CD14-positive monocyte (primary cell): ENCODE measurements around the gene DLG4. TPM values are rescaled to one million over a fixed set of nuclear protein-coding genes. Genes with fewer than 3 reads are reported as not detected.
A peak's percentile ranks its signal among the peaks of the same experiment; 100 is the strongest.

Experiments
- DNase-seq, 3 donors: peaks; one replicate each; pipeline ENCODE4 v3.0.0-alpha.2; 2011 to 2022
- H2AFZ ChIP-seq: 2 replicates; pipeline ENCODE4 v1.6.0; 2012; ENCODE audit warnings: mild to moderate bottlenecking, low read depth, low read length, inconsistent platforms; ENCODE audit not compliant: insufficient read depth, poor library complexity, severe bottlenecking
- H3K27ac ChIP-seq, 2 donors: 1 replicate in 1 of 2; 2 replicates in 1 of 2; pipeline ENCODE4 v1.5.1; 2012 to 2013; ENCODE audit warnings: low read length in 2 of 2, control low read depth in 1 of 2, inconsistent platforms in 1 of 2, low read depth in 1 of 2, mild to moderate bottlenecking in 1 of 2
- H3K27me3 ChIP-seq, 2 donors: one replicate each; pipeline versions ENCODE4 v1.6.0 to v1.6.1; 2011 to 2013; ENCODE audit warnings: low read length in 2 of 2; ENCODE audit not compliant: control insufficient read depth in 2 of 2, insufficient read depth in 2 of 2
- H3K36me3 ChIP-seq, 2 donors: replicated peaks in 1 of 2; 1 replicate in 1 of 2; 2 replicates in 1 of 2; pipeline versions ENCODE4 v1.5.1 to v1.6.1; 2012 to 2013; ENCODE audit warnings: low read length in 2 of 2, control low read depth in 1 of 2, inconsistent platforms in 1 of 2, mild to moderate bottlenecking in 1 of 2; ENCODE audit not compliant: insufficient read depth in 2 of 2, control insufficient read depth in 1 of 2
- H3K4me1 ChIP-seq, 2 donors: 1 replicate in 1 of 2; 2 replicates in 1 of 2; pipeline versions ENCODE4 v1.5.1 to v1.6.1; 2012 to 2013; ENCODE audit warnings: low read length in 2 of 2, control low read depth in 1 of 2, inconsistent platforms in 1 of 2, mild to moderate bottlenecking in 1 of 2, moderate library complexity in 1 of 2; ENCODE audit not compliant: insufficient read depth in 2 of 2, control insufficient read depth in 1 of 2
- H3K4me2 ChIP-seq: replicated peaks from 2 replicates; pipeline ENCODE3; 2012; ENCODE audit warnings: low read length, moderate library complexity, mild to moderate bottlenecking; ENCODE audit not compliant: poor library complexity, severe bottlenecking; ENCODE audit errors: extremely low read depth
- H3K4me3 ChIP-seq, 3 experiments: fragments of 200-600 bp in 1 of 3; sonication (generic) in 1 of 3; replicated peaks in 1 of 3; 1 replicate in 2 of 3; 2 replicates in 1 of 3; pipeline ENCODE4 v1.5.1; 2011 to 2013; ENCODE audit warnings: low read length in 3 of 3, mild to moderate bottlenecking in 3 of 3, control low read depth in 2 of 3, low read depth in 2 of 3, inconsistent platforms in 1 of 3, moderate library complexity in 1 of 3
- H3K79me2 ChIP-seq: 2 replicates; pipeline ENCODE4 v1.6.0; 2012; ENCODE audit warnings: mild to moderate bottlenecking, control low read depth, inconsistent platforms, low read length, moderate library complexity; ENCODE audit not compliant: insufficient read depth
- H3K9ac ChIP-seq: 2 replicates; pipeline ENCODE4 v1.6.0; 2017; ENCODE audit warnings: low read length, mild to moderate bottlenecking; ENCODE audit not compliant: insufficient read depth, poor library complexity, severe bottlenecking
- H3K9me3 ChIP-seq, 2 donors: replicated peaks in 1 of 2; 1 replicate in 1 of 2; 2 replicates in 1 of 2; pipeline versions ENCODE4 v1.5.1 to v1.6.1; 2012 to 2013; ENCODE audit warnings: low read length in 2 of 2, control low read depth in 1 of 2; ENCODE audit not compliant: control insufficient read depth in 1 of 2, insufficient read depth in 1 of 2
- H4K20me1 ChIP-seq: 2 replicates; pipeline ENCODE4 v1.6.0; 2012; ENCODE audit warnings: mild to moderate bottlenecking, low read length, control low read depth, moderate library complexity; ENCODE audit not compliant: insufficient read depth
- H3K27ac Mint-ChIP-seq, 7 donors: one replicate each; pipeline ENCODE4 v1.8.0; 2020; ENCODE audit warnings: mild to moderate bottlenecking in 7 of 7, mixed read lengths in 7 of 7, moderate library complexity in 6 of 7, inconsistent platforms in 2 of 7
- H3K27me3 Mint-ChIP-seq, 3 donors: one replicate each; pipeline ENCODE4 v1.8.0; 2021 to 2022; ENCODE audit warnings: low read depth in 3 of 3, mild to moderate bottlenecking in 3 of 3, mixed read lengths in 3 of 3, moderate library complexity in 3 of 3, inconsistent platforms in 1 of 3
- H3K36me3 Mint-ChIP-seq, 2 donors: one replicate each; pipeline ENCODE4 v1.8.0; 2020; ENCODE audit warnings: mixed read lengths in 2 of 2, inconsistent platforms in 1 of 2, mild to moderate bottlenecking in 1 of 2
- H3K4me1 Mint-ChIP-seq: one replicate; pipeline ENCODE4 v1.8.0; 2020; ENCODE audit warnings: mild to moderate bottlenecking, mixed read lengths
- H3K4me3 Mint-ChIP-seq, 2 donors: one replicate each; pipeline ENCODE4 v1.8.0; 2020; ENCODE audit warnings: mild to moderate bottlenecking in 2 of 2, mixed read lengths in 2 of 2, moderate library complexity in 1 of 2
- H3K9me3 Mint-ChIP-seq, 7 donors: one replicate each; pipeline ENCODE4 v1.8.0; 2020 to 2022; ENCODE audit warnings: mixed read lengths in 7 of 7, mild to moderate bottlenecking in 6 of 7, moderate library complexity in 6 of 7, inconsistent platforms in 2 of 7
- CTCF ChIP-seq: fragments of 200-600 bp; IDR thresholded peaks from one replicate; pipeline ENCODE4 v1.8.0; 2022; ENCODE audit warnings: antibody characterized with exemption, mild to moderate bottlenecking
- WGBS: methylation state at CpG from one replicate; pipeline ENCODE4 v1.1.5; 2013; ENCODE audit warnings: missing lambda C conversion rate; ENCODE audit not compliant: insufficient coverage; 5-methylcytosine and 5-hydroxymethylcytosine counted together
- intact Hi-C, 2 donors: fragments of 100-400 bp; cut with micrococcal nuclease; formaldehyde crosslinking; loops; one replicate each; pipeline versions ENCODE4 v1.15.0 to v1.15.1; 2023
- polyA plus RNA-seq, 3 donors: library from polyadenylated mRNA; depleted of rRNA in 1 of 3; unstranded in 2 of 3; stranded (reverse) in 1 of 3; fragments of 300-500 nt in 2 of 3; fragments of >200 nt in 1 of 3; fragmentation: Illumina TruSeq in 2 of 3; gene quantifications; 1 replicate in 2 of 3; 2 replicates in 1 of 3; pipeline ENCODE4 v1.2.3, GENCODE V29; 2012 to 2021

DLG4 gene
- polyA plus RNA-seq, 3 donors, result 0.37 to 42.6 (median 0.39) TPM

DNA sequence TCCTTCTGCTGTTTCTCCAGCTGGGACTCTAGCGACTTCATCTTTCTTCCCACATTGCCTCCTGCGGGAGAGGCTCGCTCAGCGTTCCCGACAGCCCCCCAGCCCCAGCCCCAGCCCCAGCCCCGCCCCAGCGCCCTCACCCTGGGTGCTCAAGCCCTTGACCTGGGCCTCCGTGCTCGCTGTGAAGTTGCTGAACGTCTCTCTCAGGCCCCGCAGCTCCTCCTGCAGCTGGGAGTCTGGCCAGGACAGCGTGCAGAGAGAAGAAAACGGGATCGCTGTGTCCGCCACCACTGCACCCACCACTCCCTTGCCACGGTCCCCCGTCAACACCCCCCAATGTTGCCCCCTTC, 42.8 kb downstream of the DLG4 start:
- peak overlapping the region; percentile 83 for H3K4me2 ChIP-seq
- no peak overlapping the region for H3K27ac ChIP-seq
- H3K4me1 Mint-ChIP-seq, result peaks cover 17% of the 10 kb centered on the region
- peaks cover 16 to 19% (median 19%) of the 10 kb centered on the region in 3 donors for H3K27me3 Mint-ChIP-seq
- 21% methylated on average over 9 of the region's 17 CpGs for WGBS
- intact Hi-C loops, result loop anchor here (2.0 to 10.0 kb wide), 2 partner anchors 132 to 262 kb away; partner anchors contain the start of gene SLC16A11 (in 1 of the 2)
- H3K27ac Mint-ChIP-seq, result no peak overlapping the region
- peaks cover 36% of the 10 kb centered on the region for H3K79me2 ChIP-seq
- H3K27me3 ChIP-seq, result peaks cover 5 to 11% of the 10 kb centered on the region in 2 donors
- peaks cover 38 to 44% of the 10 kb centered on the region in 2 donors for H3K4me1 ChIP-seq
- DNase-seq, result no peak
- no peak for TF ChIP-seq CTCF
- H2AFZ ChIP-seq, result peak overlapping the region; percentile 61
- H3K9me3 Mint-ChIP-seq, result peaks cover 0 to 3% (median 0%) of the 10 kb centered on the region in 7 donors
- no peaks in the 10 kb centered on the region for H4K20me1 ChIP-seq
- no peaks in the 10 kb centered on the region for H3K36me3 ChIP-seq
- no peak overlapping the region for H3K9ac ChIP-seq
- peaks cover 0 to 12% of the 10 kb centered on the region in 2 donors for H3K36me3 Mint-ChIP-seq
- no peak overlapping the region for H3K4me3 Mint-ChIP-seq
- peak overlapping the region in 1 of 3 experiments; percentile 72 for H3K4me3 ChIP-seq
- H3K9me3 ChIP-seq, result no peaks in the 10 kb centered on the region

GRCh38 chr17:7176107-7176840, 43.4 kb downstream of the DLG4 start:
- intact Hi-C loops, result loop anchor here (2.0 to 10.0 kb wide), 2 partner anchors 131 to 261 kb away; partner anchors contain the start of gene SLC16A11 (in 1 of the 2)
- Histone ChIP-seq H3K4me2 (peak overlapping the region; percentile 83), H3K27me3 (peaks cover 5 to 11% of the 10 kb centered on the region in 2 donors), H3K79me2 (peaks cover 41% of the 10 kb centered on the region), H3K9me3 (no peaks in the 10 kb centered on the region), H3K27ac (no peak overlapping the region), H3K4me1 (peaks cover 43 to 48% of the 10 kb centered on the region in 2 donors), H4K20me1 (no peaks in the 10 kb centered on the region), H2AFZ (no peak overlapping the region), H3K4me3 (no peak overlapping the region), H3K36me3 (no peaks in the 10 kb centered on the region), H3K9ac (no peak overlapping the region)
- WGBS, result 92% methylated on average over 1 of the region's 1 CpG
- H3K27me3 Mint-ChIP-seq, result peaks cover 16 to 19% (median 19%) of the 10 kb centered on the region in 3 donors
- no peak for TF ChIP-seq CTCF
- DNase-seq, result no peak
- H3K9me3 Mint-ChIP-seq, result peaks cover 0 to 5% (median 0%) of the 10 kb centered on the region in 7 donors
- H3K27ac Mint-ChIP-seq, result no peak overlapping the region
- H3K4me1 Mint-ChIP-seq, result peaks cover 21% of the 10 kb centered on the region
- no peak overlapping the region for H3K4me3 Mint-ChIP-seq
- H3K36me3 Mint-ChIP-seq, result peaks cover 0 to 12% of the 10 kb centered on the region in 2 donors
